Measurements from ENCODE around the gene WWTR1.

Gene WWTR1

GRCh38 chr3:149548669-149549065 lies 109.2 kb downstream of the WWTR1 start:
- Histone ChIP-seq H3K4me3 (no peak overlapping the region), H3K27me3 (ENCODE audit: low read depth) (no peaks in the 10 kb centered on the region), H3K36me3 (replicated peaks) (no peaks in the 10 kb centered on the region), H3K9me3 (no peaks in the 10 kb centered on the region), H3K4me1 (no peaks in the 10 kb centered on the region)
- DNase-seq (ENCODE audit: low spot score in 2 of 2), result no peak
- in situ Hi-C loops (cut with MboI; ENCODE audit: low sequenced_read_pairs), result no loop called here

- H3K27me3 ChIP-seq (ENCODE audit: low read depth), result no peaks in the 10 kb centered on the region
- no peaks in the 10 kb centered on the region; the same call in 1 of the 2 replicates for H3K36me3 ChIP-seq (replicated peaks)
- H3K4me3 ChIP-seq, result no peak overlapping the region
- in situ Hi-C loops (cut with MboI; ENCODE audit: low sequenced_read_pairs), result no loop called here
- DNase-seq (ENCODE audit: low spot score in 2 of 2), result no peak
- H3K4me1 ChIP-seq, result no peaks in the 10 kb centered on the region
- no peaks in the 10 kb centered on the region for H3K9me3 ChIP-seq
Observed at GRCh38 chr3:149547954-149548668, 109.7 kb downstream of the WWTR1 start.

GRCh38 chr3:149547413-149547812 lies 110.4 kb downstream of the WWTR1 start:
- DNase-seq (ENCODE audit: low spot score in 2 of 2), result no peak

GRCh38 chr3:149545049-149545448 lies 112.8 kb downstream of the WWTR1 start:
- Histone ChIP-seq H3K9me3 (no peaks in the 10 kb centered on the region), H3K27me3 (ENCODE audit: low read depth) (no peaks in the 10 kb centered on the region), H3K4me3 (no peak overlapping the region), H3K36me3 (replicated peaks) (peaks cover 6% of the 10 kb centered on the region), H3K4me1 (no peaks in the 10 kb centered on the region)
- DNase-seq (ENCODE audit: low spot score in 2 of 2), result no peak
- in situ Hi-C loops (cut with MboI; ENCODE audit: low sequenced_read_pairs), result no loop called here

More at GRCh38 chr3:149547413-149547812, 110.4 kb downstream of the WWTR1 start:
- H3K4me1 ChIP-seq, result no peaks in the 10 kb centered on the region
- no peaks in the 10 kb centered on the region for H3K27me3 ChIP-seq (ENCODE audit: low read depth)
- no peaks in the 10 kb centered on the region for H3K9me3 ChIP-seq
- H3K4me3 ChIP-seq, result no peak overlapping the region
- in situ Hi-C loops (cut with MboI; ENCODE audit: low sequenced_read_pairs), result no loop called here
- no peaks in the 10 kb centered on the region; the same call in none of the 2 replicates for H3K36me3 ChIP-seq (replicated peaks)

GRCh38 chr3:149542375-149543312 lies 115.2 kb downstream of the WWTR1 start:
- no peak for DNase-seq (ENCODE audit: low spot score in 2 of 2)
- Histone ChIP-seq H3K27me3 (ENCODE audit: low read depth) (no peaks in the 10 kb centered on the region), H3K4me3 (no peak overlapping the region), H3K36me3 (replicated peaks) (peaks cover 6% of the 10 kb centered on the region), H3K9me3 (no peaks in the 10 kb centered on the region), H3K4me1 (no peaks in the 10 kb centered on the region)
- in situ Hi-C loops (cut with MboI; ENCODE audit: low sequenced_read_pairs), result no loop called here

GRCh38 chr3:149541091-149541491 lies 116.7 kb downstream of the WWTR1 start:
- no peak for DNase-seq (ENCODE audit: low spot score in 2 of 2)
- Histone ChIP-seq H3K4me3 (no peak overlapping the region), H3K4me1 (peaks cover 8% of the 10 kb centered on the region), H3K27me3 (ENCODE audit: low read depth) (no peaks in the 10 kb centered on the region), H3K9me3 (no peaks in the 10 kb centered on the region), H3K36me3 (replicated peaks) (peaks cover 6% of the 10 kb centered on the region)
- in situ Hi-C loops (cut with MboI; ENCODE audit: low sequenced_read_pairs), result no loop called here

- in situ Hi-C loops (cut with MboI; ENCODE audit: low sequenced_read_pairs), result no loop called here
- Histone ChIP-seq H3K27me3 (ENCODE audit: low read depth) (no peaks in the 10 kb centered on the region), H3K36me3 (replicated peaks) (peaks cover 6% of the 10 kb centered on the region), H3K4me1 (peaks cover 17% of the 10 kb centered on the region), H3K9me3 (no peaks in the 10 kb centered on the region), H3K4me3 (no peak overlapping the region)
- DNase-seq (ENCODE audit: low spot score in 2 of 2), result no peak
Observed at GRCh38 chr3:149538371-149538770, 119.5 kb downstream of the WWTR1 start.

GRCh38 chr3:149536429-149536828 lies 121.4 kb downstream of the WWTR1 start:
- Histone ChIP-seq H3K36me3 (replicated peaks) (peaks cover 6% of the 10 kb centered on the region), H3K4me3 (no peak overlapping the region), H3K27me3 (ENCODE audit: low read depth) (no peaks in the 10 kb centered on the region), H3K9me3 (no peaks in the 10 kb centered on the region), H3K4me1 (peaks cover 17% of the 10 kb centered on the region)
- peak; percentile 41 to 65 for DNase-seq (ENCODE audit: low spot score in 2 of 2)
- in situ Hi-C loops (cut with MboI; ENCODE audit: low sequenced_read_pairs), result no loop called here

- DNase-seq (ENCODE audit: low spot score in 2 of 2), result no peak
- in situ Hi-C loops (cut with MboI; ENCODE audit: low sequenced_read_pairs), result no loop called here
- no peaks in the 10 kb centered on the region for H3K27me3 ChIP-seq (ENCODE audit: low read depth)
- no peak overlapping the region for H3K4me3 ChIP-seq
- no peaks in the 10 kb centered on the region for H3K36me3 ChIP-seq (replicated peaks)
- peaks cover 17% of the 10 kb centered on the region for H3K4me1 ChIP-seq
- H3K9me3 ChIP-seq, result no peaks in the 10 kb centered on the region
Observed at GRCh38 chr3:149535333-149535685, 122.5 kb downstream of the WWTR1 start.

- no peak overlapping the region for H3K4me3 ChIP-seq
- H3K9me3 ChIP-seq, result no peaks in the 10 kb centered on the region
- in situ Hi-C loops (cut with MboI; ENCODE audit: low sequenced_read_pairs), result no loop called here
- no peaks in the 10 kb centered on the region for H3K36me3 ChIP-seq (replicated peaks)
- H3K4me1 ChIP-seq, result peaks cover 17% of the 10 kb centered on the region
- no peaks in the 10 kb centered on the region for H3K27me3 ChIP-seq (ENCODE audit: low read depth)
- no peak for DNase-seq (ENCODE audit: low spot score in 2 of 2)
Observed at GRCh38 chr3:149534671-149535332, 123.0 kb downstream of the WWTR1 start.

- DNase-seq (ENCODE audit: low spot score in 2 of 2), result no peak
Observed at GRCh38 chr3:149534082-149534481, 123.7 kb downstream of the WWTR1 start.

GRCh38 chr3:149532489-149533180 lies 125.2 kb downstream of the WWTR1 start:
- in situ Hi-C loops (cut with MboI; ENCODE audit: low sequenced_read_pairs), result no loop called here

More at GRCh38 chr3:149534082-149534481, 123.7 kb downstream of the WWTR1 start:
- H3K4me1 ChIP-seq, result peaks cover 17% of the 10 kb centered on the region
- no peaks in the 10 kb centered on the region for H3K27me3 ChIP-seq (ENCODE audit: low read depth)
- H3K9me3 ChIP-seq, result no peaks in the 10 kb centered on the region
- H3K36me3 ChIP-seq (replicated peaks), result no peaks in the 10 kb centered on the region
- H3K4me3 ChIP-seq, result no peak overlapping the region
- in situ Hi-C loops (cut with MboI; ENCODE audit: low sequenced_read_pairs), result no loop called here

GRCh38 chr3:149529099-149529498 lies 128.7 kb downstream of the WWTR1 start:
- no peaks in the 10 kb centered on the region for H3K27me3 ChIP-seq (ENCODE audit: low read depth)
- in situ Hi-C loops (cut with MboI; ENCODE audit: low sequenced_read_pairs), result loop anchor here (10.0 kb wide), 1 partner anchor 186 kb away; no protein-coding TSS in a partner anchor

More at GRCh38 chr3:149532489-149533180, 125.2 kb downstream of the WWTR1 start:
- Histone ChIP-seq H3K27me3 (ENCODE audit: low read depth) (no peaks in the 10 kb centered on the region), H3K36me3 (replicated peaks) (no peaks in the 10 kb centered on the region), H3K4me3 (no peak overlapping the region), H3K9me3 (no peaks in the 10 kb centered on the region), H3K4me1 (peaks cover 17% of the 10 kb centered on the region)
- DNase-seq (ENCODE audit: low spot score in 2 of 2), result no peak

More at GRCh38 chr3:149529099-149529498, 128.7 kb downstream of the WWTR1 start:
- Histone ChIP-seq H3K9me3 (no peaks in the 10 kb centered on the region), H3K4me3 (no peak overlapping the region), H3K36me3 (replicated peaks) (no peaks in the 10 kb centered on the region; the same call in 1 of the 2 replicates), H3K4me1 (no peaks in the 10 kb centered on the region)
- DNase-seq (ENCODE audit: low spot score in 2 of 2), result no peak
